ENCODE results near the gene HMX3.
"Not testable (repeated sequence)": the region's sequence is repeated elsewhere in the genome, so short reads cannot be mapped to it uniquely, and the experiment has no call there.

The HMX3 gene

DNA sequence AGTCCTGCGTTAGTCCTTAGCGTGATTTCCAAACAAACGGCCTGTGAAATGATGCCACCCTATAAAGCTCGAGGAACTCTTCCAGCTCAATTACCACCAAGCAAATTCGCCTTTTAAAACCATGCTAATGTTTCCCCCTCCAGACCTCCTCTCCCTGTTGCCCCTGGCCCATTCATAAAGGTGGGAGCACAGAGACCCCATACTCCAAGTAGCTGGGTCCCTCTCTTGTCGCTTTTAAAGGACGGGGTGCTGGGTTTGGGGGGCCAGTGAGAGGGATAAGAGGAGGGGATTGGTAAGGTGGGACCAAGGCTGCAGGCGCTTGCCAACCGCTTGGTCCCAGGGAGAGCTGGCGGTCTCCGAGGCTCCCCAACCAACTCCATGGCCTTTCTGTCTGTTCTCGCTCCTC lies 13.4 kb downstream of the HMX3 start:
- DNase-seq: no peak

DNA sequence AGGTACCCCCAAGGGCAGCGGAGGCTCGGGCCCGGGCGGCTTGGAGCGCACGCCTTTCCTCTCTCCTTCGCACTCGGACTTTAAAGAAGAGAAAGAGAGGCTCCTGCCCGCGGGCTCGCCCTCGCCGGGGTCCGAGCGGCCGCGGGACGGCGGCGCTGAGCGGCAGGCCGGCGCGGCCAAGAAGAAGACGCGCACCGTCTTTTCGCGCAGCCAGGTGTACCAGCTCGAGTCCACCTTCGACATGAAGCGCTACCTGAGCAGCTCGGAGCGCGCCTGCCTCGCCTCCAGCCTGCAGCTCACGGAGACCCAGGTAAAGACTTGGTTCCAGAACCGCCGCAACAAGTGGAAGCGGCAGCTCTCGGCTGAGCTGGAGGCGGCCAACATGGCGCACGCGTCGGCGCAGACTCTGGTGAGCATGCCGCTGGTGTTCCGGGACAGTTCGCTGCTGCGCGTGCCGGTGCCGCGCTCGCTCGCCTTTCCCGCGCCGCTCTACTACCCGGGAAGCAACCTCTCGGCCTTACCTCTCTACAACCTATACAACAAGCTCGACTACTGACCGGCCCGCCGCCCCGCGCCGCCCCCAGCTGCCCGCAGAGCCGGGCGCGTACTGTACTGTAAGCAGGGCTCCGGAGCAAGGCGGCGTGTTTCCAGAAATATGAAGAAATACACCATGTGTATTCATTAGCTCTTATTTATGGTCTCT lies 13.9 kb downstream of the HMX3 start:
- DNase-seq: peak; percentile 43

DNA sequence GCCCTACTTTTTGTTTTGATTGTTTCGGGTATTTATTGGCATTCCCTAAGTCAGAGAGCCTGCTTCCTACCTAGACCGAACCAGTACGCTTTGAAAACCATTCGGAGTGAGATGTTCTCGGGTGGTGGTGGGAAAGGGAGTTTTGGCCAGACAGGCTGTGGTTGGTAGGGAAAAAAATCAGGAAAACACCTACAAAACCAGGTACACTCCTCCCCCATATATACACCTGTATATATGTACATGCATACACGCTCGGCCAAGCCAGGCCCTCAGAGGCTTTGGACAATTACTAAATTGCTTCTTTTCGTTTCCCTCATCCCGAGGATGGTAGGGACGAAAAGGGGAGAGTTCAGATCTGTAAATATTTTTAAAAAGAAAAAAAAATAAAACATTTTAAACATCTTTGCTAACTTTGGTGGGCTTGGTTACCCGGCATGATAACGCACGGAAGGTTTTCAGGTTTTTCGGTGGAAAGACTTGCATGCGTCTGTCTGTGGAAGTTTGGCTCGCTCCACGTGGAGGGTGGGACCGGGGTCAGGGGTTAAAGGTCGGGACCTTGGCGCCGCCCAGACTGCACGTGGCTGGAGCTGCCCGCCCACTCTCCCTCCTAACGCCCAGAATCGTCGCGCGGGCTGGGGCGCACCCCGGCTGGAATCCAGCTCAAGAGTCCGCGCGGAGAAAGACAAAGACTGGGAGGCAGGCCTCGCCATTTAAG lies 14.7 kb downstream of the HMX3 start:
- DNase-seq: no peak

DNA sequence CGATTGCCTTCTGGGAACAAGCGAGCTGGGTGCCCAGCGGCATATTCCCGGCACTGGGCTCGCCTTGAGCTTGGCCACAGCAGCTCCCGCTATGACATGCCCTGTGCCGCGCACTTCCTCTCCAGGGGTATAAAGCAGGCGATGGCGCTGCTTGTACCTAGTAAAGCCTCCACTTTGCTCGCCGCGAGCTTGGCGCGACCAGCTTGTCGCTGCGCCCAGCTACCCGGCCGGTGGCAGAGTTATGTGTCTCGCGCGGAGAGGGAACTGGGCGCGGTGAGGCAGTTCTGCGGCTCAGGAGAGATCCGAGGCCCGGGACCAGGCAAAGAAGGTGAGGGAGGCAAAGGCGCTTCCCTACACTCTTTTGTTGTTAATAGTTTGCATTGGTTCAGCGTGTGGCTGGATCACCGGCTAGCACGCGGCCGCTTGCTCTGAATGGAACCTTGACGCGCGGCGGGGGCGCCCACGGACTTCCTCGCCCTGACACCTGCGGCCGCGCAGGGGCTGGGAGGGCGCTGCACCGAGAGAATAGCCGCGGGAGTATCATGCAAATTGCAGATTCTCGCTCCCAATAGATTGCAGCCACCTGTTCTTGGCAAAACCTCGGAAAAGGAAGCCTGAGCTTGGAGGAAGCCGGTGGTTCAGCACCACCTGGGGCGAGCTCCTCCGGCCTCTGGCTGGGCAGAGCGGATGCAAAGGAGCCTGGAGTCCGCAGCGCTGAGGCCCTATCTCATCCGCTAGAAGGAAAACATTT lies 15.4 kb downstream of the HMX3 start:
- no peak for DNase-seq

DNA sequence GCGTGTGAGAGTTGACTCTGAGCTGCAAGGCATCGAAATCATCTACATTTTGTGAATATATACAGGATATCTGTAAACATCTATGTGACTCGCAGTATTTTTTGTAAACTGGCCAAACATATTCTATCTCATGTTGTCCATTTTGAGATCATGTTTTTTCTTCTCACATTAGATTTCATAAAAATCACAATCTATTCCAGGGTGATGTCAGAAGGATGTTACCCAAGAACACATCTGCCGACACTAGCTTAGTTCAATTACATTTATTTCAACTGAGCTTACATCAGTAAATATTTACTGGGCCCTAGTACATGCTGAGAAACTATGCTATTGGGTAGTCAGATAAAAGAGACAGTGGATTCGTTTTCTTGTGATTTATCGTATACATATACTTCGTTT lies 16.0 kb downstream of the HMX3 start:
- no peak for DNase-seq

DNA sequence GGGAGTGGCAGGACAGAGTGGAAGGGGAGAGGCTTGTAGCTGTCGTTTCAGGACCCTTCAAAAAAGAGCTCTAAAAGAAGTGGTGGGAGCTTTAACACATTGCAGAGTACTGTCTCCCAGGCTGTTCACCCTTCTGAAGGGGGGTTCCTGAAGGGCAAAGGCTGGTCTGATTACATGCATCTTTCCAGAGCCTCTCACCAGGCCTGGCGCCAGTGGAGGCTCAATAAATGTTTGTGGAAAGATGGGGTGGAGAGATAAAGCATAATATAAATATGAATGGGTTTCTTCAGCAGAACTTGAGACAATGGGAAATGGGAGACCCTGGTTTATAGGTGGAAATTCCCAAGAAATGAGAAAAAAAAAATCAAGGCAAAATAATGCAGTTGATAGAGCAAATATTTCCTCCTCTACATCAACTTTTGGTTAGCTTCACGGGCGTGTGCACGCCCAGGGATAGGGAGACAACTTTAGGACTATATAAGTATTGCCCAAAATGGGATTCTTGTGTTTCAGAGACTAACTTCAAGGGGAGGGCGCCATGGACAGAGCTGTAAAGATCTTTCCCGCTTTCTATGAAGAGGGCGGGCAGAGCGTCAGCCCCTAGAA lies 17.8 kb downstream of the HMX3 start:
- no peak for DNase-seq

DNA sequence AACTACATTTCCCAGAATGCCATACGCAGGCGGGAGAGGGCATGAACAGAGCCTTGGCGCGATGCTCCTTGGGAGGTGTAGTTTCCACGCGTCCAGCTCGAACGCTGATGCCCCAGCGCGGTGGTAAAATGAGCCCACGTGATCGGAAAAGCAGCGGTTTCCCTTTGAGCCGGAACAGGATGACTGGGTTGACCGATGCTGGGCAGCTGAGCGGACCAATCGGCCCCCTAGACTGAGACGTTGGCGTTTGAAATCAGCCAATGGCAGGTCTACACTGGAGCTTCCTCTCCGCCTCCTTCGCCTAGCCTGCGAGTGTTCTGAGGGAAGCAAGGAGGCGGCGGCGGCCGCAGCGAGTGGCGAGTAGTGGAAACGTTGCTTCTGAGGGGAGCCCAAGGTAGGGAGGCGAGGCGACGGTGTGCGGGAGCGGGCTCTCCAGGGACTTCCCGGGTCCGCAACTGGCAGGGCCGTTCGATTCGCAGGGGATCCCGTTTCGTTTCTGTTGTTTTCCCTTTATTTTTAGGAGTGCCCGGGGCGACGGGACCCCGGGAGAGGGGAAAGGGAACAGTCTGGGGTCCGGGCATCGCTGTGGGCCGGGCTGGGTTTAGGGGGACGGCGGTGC lies 18.4 kb downstream of the HMX3 start, which contains the start of gene BUB3:
Gene BUB3 (plus strand): TSS at position 311 of the 619 bp plus-strand sequence. CDS start 516 bp downstream, outside the sequence.
- peak; percentile 97 for DNase-seq

DNA sequence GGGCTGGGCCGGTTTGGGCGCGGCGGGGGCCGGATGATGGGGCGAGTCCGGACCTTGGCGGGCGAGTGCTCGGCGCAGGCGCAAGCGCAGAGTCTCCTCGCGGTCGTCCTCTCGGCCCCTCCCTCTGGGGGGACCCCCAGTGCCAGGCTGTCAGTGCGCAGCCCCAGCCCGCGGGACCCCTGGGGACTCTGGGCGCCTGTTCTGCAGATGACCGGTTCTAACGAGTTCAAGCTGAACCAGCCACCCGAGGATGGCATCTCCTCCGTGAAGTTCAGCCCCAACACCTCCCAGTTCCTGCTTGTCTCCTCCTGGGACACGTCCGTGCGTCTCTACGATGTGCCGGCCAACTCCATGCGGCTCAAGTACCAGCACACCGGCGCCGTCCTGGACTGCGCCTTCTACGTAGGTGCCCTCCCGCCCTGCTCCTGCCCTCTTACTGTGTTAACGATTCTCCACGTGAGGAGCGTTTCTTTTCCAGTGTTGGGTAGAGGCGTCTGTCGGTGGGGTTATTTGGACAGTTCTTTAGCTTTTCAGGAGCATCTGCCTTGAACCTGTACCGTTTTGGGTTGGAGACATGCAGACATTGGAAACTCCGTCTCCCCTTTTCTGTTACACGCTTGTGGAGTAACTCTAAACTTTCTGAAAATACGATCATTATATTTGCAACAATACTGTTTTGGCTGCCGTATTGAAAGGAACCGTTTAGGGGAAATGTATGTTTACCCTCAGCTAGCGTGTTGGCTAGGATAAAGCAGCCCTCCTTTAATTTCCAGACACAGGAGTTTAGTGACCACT lies 19.1 kb downstream of the HMX3 start:
- peak; percentile 47 for DNase-seq

DNA sequence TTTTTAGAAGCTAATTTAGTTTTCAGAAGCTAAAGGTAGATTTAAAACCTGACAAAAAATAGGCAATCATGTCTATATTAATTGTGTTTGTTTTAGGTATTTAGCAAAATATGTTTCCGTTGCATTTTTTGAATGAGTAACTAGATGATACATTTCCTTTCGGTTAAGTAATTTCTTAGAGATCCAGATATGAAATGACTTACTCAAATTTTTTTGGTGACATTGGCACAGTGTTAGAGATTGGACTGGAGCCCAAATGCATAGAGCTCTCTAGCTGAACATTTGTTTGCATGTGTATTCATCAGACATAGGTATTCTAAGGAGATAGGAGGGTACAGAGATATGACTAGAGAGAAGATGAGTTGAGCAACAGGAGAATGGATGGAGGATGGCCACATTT lies 20.3 kb downstream of the HMX3 start:
- no peak for DNase-seq

DNA sequence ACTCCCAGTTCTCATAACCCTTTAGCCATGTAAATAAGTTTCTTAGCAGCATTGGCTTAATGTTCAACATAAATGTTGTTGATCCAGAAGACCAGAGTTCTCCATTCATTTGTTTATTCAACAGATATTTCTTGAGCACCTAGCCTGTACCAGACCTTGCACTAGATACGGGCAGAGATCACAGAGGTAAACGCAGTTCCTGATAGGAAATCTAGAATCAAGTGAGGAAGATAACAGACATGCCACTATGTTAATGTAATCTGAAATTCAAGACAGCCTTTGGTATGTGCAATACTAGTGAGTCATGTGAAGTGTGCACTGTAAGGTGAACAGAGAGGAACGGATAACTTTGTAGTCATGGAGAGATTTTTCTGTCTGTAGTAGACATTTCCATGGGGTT lies 21.4 kb downstream of the HMX3 start:
- no peak for DNase-seq

DNA sequence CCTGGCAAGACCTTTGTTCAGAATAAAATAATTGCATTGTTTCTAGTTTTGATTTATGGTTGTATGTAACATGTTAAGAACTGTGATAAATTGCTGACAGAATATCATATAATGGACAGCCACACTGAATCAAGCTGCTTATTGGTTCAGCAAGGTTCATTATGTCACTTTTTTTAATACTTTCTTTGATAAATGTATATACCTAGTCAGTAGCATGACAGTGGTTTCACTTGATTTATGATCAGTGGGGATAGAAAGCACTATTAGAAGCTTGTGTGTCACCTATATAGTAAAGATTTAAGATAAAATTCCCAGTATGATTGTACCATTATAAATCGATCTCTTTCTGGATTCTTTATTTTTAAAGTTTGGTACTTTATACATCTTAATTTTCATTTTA lies 22.9 kb downstream of the HMX3 start:
- no peak for DNase-seq

DNA sequence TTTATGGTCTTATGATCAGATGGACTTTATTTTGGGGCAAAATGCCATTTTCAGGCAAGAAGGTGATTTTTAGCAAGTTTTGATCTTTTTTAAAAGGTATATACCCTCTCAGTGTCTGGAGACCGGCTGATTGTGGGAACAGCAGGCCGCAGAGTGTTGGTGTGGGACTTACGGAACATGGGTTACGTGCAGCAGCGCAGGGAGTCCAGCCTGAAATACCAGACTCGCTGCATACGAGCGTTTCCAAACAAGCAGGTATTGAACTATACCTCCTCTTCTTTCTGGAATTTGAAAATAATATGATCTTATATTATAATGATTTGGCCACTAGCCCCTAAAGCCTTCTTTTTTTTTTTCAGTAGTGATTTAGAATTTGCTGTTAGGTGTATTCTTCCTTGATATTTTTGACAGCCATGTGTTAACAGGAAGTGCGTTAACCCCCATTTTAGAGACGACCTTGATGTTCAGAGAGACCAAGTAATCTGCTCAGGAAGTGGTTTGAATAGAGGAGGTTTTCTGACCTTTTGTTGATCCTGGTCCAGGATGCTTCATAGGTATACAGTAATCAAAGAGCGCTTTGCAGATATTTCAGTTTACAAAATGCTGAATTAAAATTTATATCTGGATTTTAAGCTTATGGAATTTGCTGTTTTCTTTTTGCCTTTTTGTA lies 24.7 kb downstream of the HMX3 start:
- peak; percentile 64 for DNase-seq

DNA sequence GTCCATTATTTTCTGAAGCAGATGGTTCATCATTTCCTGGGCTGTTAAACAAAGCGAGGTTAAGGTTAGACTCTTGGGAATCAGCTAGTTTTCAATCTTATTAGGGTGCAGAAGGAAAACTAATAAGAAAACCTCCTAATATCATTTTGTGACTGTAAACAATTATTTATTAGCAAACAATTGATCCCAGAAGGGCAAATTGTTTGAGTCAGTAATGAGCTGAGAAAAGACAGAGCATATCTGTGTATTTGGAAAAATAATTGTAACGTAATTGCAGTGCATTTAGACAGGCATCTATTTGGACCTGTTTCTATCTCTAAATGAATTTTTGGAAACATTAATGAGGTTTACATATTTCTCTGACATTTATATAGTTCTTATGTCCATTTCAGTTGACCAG lies 28.5 kb downstream of the HMX3 start:
- DNase-seq: no peak

DNA sequence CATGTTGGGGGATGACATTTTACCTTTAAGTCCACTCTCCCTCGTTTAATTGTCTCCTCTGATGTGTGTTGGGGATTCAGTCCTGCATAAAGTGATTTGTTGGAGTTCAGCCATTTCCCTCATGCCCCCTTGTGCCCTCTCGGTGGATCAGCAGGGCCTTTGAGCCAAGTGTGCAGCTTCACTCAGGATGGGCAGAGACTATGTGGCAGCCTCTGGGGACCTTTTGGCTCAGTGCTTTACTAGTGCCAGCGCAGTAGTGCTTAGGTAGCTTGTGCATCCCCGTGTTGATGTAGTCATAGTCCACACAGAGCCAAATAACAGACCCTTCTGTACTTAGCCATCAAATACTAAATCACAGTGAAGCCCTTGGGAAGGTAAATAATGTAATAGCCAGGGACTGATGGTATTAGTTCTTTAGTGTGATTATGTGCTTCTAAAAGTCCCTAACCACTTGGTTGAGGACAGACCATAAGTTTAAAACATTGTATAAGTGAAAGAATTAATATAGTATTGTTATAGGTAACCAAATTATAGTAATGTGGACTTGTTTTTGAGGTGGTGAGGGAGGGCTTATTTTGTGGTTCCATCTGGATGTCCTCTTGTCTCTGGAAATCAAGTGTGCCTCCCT lies 29.8 kb downstream of the HMX3 start:
- DNase-seq: no peak

DNA sequence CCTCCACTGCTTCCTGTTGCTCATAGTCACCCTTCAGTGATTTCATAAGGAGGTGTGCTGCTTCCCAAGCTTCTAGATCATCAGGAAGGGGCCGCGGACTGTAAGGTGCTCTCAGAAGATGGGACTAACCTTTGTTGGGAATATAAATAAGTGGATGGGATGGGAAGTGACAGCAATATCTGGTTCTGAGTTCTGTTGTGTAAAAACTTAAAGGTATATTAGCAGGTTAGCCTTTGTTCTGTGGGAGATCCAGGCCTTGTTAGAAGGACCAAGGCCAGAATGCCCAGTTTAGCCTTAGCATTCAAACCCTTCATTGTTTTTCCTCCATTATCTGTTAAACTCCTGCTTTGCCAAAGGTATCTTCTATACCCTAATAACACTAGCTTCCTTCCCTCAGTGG lies 30.8 kb downstream of the HMX3 start:
- DNase-seq: no peak

DNA sequence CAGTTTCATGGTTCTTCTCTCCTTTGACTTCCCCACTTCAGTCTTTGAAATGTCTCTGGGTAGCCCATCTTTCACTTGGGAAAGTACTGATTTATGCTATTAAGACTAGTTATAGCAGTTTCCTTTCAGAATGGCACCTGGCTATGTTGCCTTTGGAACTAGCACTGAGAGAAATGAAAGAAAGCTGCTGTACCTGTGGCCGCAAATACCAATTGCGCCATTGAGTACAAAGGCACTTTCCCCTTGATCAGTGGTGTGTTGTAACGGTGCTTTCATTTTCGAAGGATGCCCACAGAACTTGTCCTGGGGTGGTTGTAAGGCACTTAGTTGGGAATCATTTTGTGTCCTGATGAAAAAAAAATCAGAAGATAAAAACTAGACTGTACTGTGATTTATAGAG lies 35.2 kb downstream of the HMX3 start:
- no peak for DNase-seq

DNA sequence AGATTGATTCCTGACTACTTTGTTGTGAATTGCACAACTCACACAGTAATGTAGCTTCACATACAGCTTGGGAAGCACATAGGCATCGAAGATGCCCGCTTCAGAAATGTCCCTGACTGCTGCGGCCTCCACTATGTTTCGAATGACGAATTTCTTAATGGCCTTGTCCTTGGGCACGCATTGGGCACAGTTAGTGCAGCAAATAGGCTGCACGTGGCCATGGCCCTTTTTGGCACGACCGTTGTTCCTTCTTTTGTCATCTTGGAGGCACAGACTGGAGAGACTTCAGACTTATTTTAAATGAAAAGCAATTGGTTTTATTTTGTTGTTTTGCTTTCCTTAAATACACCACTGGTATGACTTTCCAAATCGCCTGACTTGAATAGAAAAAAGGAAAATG lies 35.8 kb downstream of the HMX3 start:
- DNase-seq: not testable (repeated sequence)

DNA sequence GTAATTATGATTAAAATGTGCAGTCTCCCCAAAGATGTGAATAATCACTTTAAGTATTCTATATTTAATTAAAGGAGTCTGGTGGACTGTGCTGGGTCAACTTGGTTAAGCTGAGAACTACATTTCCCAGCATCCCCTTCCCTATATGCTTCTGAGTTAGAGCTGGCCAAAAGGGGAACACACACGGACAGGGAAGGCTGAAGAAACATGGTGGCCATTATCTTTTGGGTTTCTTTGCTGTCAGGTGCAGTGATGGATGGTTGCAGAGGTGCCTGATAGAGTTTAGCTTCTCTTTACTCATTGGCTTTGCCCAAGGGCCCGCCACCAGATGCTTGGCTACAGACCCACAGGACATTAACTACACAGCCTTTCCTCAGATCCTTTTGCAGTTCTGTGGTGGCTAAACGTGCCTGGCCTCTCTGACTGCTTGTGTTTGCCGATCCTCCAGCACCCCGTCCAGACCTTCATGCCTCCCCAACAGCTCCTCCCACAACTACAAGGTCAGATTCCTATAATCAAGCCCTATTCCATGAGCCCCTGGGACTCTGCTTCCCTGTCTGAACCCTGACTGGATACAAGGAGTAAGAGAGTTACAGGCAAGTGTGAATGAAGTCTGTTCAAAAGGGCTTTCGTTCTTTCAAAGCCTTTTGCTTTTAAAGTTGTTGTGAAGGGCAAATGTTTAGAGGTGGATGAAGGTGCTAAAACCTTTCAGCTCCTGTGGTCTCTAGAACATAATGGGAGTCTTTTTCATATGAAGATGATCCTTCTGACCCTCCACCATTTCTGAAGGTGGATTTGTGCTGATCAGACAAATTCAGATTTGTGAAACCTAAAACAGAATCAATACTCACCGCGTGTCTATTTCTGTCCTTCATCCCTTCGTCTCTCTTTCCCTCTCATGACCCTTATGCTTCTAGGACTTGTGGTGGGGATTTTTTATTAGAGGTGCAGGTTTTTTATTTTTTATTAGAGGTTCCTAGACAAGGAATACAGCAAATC lies 39.9 kb downstream of the HMX3 start:
- DNase-seq: no peak

DNA sequence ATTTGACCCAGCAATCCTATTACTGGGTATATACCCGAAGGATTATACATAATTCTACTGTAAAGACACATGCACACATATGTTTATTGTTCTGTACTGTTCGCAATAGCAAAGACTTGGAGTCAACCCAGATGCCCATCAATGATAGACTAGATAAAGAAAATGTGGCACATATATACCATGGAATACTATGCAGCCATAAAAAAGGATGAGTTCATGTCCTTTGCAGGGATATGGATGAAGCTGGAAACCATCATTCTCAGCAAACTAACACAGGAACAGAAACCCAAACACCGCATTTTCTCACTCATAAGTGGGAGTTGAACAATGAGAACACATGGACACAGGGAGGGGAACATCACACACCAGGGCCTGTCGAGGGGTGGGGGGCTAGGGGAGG lies 42.6 kb downstream of the HMX3 start:
- DNase-seq: not testable (repeated sequence)

All from CD4-positive, alpha-beta T cell treated with Interleukin-10 for 1 hour (primary cell).